ENCODE measurements around the gene ELANE. TPM values are rescaled to one million over a fixed set of nuclear protein-coding genes. Genes with fewer than 3 reads are reported as not detected.

Gene ELANE
- total RNA-seq, 1 experiment from 2014 or later, result not detected

- Histone ChIP-seq H3K27me3 (replicated peaks; ENCODE audit: control insufficient read depth, insufficient read depth, low read length) (no peaks in the 10 kb centered on the region), H3K4me1 (no peaks in the 10 kb centered on the region), H3K36me3 (ENCODE audit: control insufficient read depth, insufficient read depth, low read length) (peaks cover 2% of the 10 kb centered on the region), H3K4me3 (ENCODE audit: low read depth, low read length) (peak within 1 kb of the TSS; percentile 84), H3K9me3 (no peaks in the 10 kb centered on the region)
- TF ChIP-seq, protein P1, sequence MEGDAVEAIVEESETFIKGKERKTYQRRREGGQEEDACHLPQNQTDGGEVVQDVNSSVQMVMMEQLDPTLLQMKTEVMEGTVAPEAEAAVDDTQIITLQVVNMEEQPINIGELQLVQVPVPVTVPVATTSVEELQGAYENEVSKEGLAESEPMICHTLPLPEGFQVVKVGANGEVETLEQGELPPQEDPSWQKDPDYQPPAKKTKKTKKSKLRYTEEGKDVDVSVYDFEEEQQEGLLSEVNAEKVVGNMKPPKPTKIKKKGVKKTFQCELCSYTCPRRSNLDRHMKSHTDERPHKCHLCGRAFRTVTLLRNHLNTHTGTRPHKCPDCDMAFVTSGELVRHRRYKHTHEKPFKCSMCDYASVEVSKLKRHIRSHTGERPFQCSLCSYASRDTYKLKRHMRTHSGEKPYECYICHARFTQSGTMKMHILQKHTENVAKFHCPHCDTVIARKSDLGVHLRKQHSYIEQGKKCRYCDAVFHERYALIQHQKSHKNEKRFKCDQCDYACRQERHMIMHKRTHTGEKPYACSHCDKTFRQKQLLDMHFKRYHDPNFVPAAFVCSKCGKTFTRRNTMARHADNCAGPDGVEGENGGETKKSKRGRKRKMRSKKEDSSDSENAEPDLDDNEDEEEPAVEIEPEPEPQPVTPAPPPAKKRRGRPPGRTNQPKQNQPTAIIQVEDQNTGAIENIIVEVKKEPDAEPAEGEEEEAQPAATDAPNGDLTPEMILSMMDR (IDR thresholded peaks at IDR 0.05; ENCODE audit: insufficient read depth in 1 of 2, low read depth in 1 of 2, low read length in 1 of 2, severe bottlenecking in 1 of 2, unreplicated experiment in 1 of 2), result no peak
- intact Hi-C loops (cut with micrococcal nuclease; ENCODE audit: unreplicated experiment), result no loop called here
- Mint-ChIP-seq H3K27ac (ENCODE audit: unreplicated experiment) (peak within 1 kb of the TSS; percentile 99), H3K36me3 (ENCODE audit: insufficient read depth, unreplicated experiment) (peaks cover 42% of the 10 kb centered on the region), H3K4me1 (ENCODE audit: low read depth, unreplicated experiment) (no peaks in the 10 kb centered on the region), H3K27me3 (ENCODE audit: insufficient read depth, unreplicated experiment) (no peaks in the 10 kb centered on the region), H3K4me3 (ENCODE audit: unreplicated experiment) (peak within 1 kb of the TSS; percentile 85), H3K9me3 (ENCODE audit: unreplicated experiment) (no peaks in the 10 kb centered on the region)
- POLR2A ChIA-PET, result no interaction called here
- BruUV-seq (replicated peaks), result TSS peak; percentile 90
- CTCF ChIA-PET, result interaction anchor here (0.6 kb wide), 1 partner anchor 338 kb away, joined by 9 read pairs; no protein-coding TSS in a partner anchor
- peak; percentile 91 to 92 for DNase-seq
These were observed 41.0 kb downstream of the ELANE start, which contains the start of the genes MED16 and RNU6-9 for GRCh38 chr19:892894-893689. TSS of gene MED16 (minus strand) at chr19:893187. CDS start at chr19:891131, 2,056 bp downstream. TSS of gene RNU6-9 (plus strand) at chr19:893484.

- POLR2A ChIA-PET, result no interaction called here
These were observed 44.3 kb downstream of the ELANE start for GRCh38 chr19:896434-896833.

DNA sequence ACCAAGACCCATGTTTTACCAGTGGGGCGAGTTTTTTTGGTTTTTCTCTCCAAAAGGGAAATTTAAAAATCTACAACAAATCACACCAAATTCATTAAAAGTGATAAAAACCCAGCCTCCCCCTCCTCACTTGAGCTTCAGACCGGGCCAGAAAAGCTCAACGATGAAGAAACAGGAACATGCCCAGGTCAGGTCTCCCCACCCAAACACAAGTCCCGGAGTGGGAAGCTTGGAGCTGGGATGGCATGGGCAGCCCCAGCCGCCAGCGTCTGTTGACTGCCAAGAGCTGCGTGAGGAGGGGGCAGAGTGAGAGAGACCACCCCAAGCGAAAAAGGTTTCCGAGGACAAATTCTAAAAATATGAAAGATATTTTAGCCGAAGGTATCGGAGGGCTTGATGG is 44.9 kb downstream of the ELANE start:
- no peak for DNase-seq
- no peaks in the 10 kb centered on the region for H3K36me3 ChIP-seq (ENCODE audit: control insufficient read depth, insufficient read depth, low read length)
- TF ChIP-seq, protein P1 (IDR thresholded peaks at IDR 0.05; ENCODE audit: insufficient read depth in 1 of 2, low read depth in 1 of 2, low read length in 1 of 2, severe bottlenecking in 1 of 2, unreplicated experiment in 1 of 2), result no peak
- intact Hi-C loops (cut with micrococcal nuclease; ENCODE audit: unreplicated experiment), result no loop called here
- no TSS peak for BruUV-seq (replicated peaks)
- H3K9me3 ChIP-seq, result no peaks in the 10 kb centered on the region
- H3K27me3 ChIP-seq (replicated peaks; ENCODE audit: control insufficient read depth, insufficient read depth, low read length), result no peaks in the 10 kb centered on the region
- POLR2A ChIA-PET, result no interaction called here
- H3K4me3 Mint-ChIP-seq (ENCODE audit: unreplicated experiment), result no peak overlapping the region
- no peaks in the 10 kb centered on the region for H3K4me1 ChIP-seq
- H3K9me3 Mint-ChIP-seq (ENCODE audit: unreplicated experiment), result no peaks in the 10 kb centered on the region
- no peak overlapping the region for H3K27ac Mint-ChIP-seq (ENCODE audit: unreplicated experiment)
- H3K4me3 ChIP-seq (ENCODE audit: low read depth, low read length), result no peak overlapping the region
- no peaks in the 10 kb centered on the region for H3K27me3 Mint-ChIP-seq (ENCODE audit: insufficient read depth, unreplicated experiment)
- CTCF ChIA-PET, result no interaction called here
- H3K36me3 Mint-ChIP-seq (ENCODE audit: insufficient read depth, unreplicated experiment), result peaks cover 47% of the 10 kb centered on the region
- H3K4me1 Mint-ChIP-seq (ENCODE audit: low read depth, unreplicated experiment), result no peaks in the 10 kb centered on the region

More at GRCh38 chr19:896434-896833, 44.3 kb downstream of the ELANE start:
- Mint-ChIP-seq H3K27ac (ENCODE audit: unreplicated experiment) (no peak overlapping the region), H3K9me3 (ENCODE audit: unreplicated experiment) (no peaks in the 10 kb centered on the region), H3K4me1 (ENCODE audit: low read depth, unreplicated experiment) (no peaks in the 10 kb centered on the region), H3K4me3 (ENCODE audit: unreplicated experiment) (no peak overlapping the region), H3K36me3 (ENCODE audit: insufficient read depth, unreplicated experiment) (peaks cover 42% of the 10 kb centered on the region), H3K27me3 (ENCODE audit: insufficient read depth, unreplicated experiment) (no peaks in the 10 kb centered on the region)
- intact Hi-C loops (cut with micrococcal nuclease; ENCODE audit: unreplicated experiment), result no loop called here
- TF ChIP-seq, protein P1 (IDR thresholded peaks at IDR 0.05; ENCODE audit: insufficient read depth in 1 of 2, low read depth in 1 of 2, low read length in 1 of 2, severe bottlenecking in 1 of 2, unreplicated experiment in 1 of 2), result no peak
- no peaks in the 10 kb centered on the region for H3K27me3 ChIP-seq (replicated peaks; ENCODE audit: control insufficient read depth, insufficient read depth, low read length)
- H3K9me3 ChIP-seq, result no peaks in the 10 kb centered on the region
- BruUV-seq (replicated peaks), result no TSS peak
- CTCF ChIA-PET, result no interaction called here
- no peak overlapping the region for H3K4me3 ChIP-seq (ENCODE audit: low read depth, low read length)
- H3K4me1 ChIP-seq, result no peaks in the 10 kb centered on the region
- no peaks in the 10 kb centered on the region for H3K36me3 ChIP-seq (ENCODE audit: control insufficient read depth, insufficient read depth, low read length)
- no peak for DNase-seq

Data from Caco-2 (cell line).